Psoas muscle (tissue), 8 donors: ENCODE results near the gene HMGB3. TPM values are rescaled to one million over a fixed set of nuclear protein-coding genes. Genes with fewer than 3 reads are reported as not detected.
"Not testable (repeated sequence)": the region's sequence is repeated elsewhere in the genome, so short reads cannot be mapped to it uniquely, and the experiment has no call there.

Experiments
- ATAC-seq, 4 donors: fragments of 200-7000 bp; cut with Tn5 transposase; one replicate each; pipeline ENCODE4 v1.9.1; 2020; ENCODE audit warnings: moderate library complexity in 3 of 4, mild to moderate bottlenecking in 2 of 4
- DNase-seq, 2 donors: peaks; one replicate each; pipeline ENCODE4 v3.0.0-alpha.2; 2020
- H3K27ac ChIP-seq: fragments of 200-600 bp; one replicate; pipeline ENCODE4 v1.8.0; 2022
- H3K27me3 ChIP-seq, 3 donors: fragments of 200-600 bp in 1 of 3; one replicate each; pipeline versions ENCODE4 v1.6.1 to v1.8.0; 2013 to 2022; ENCODE audit warnings: low read length in 2 of 3, mild to moderate bottlenecking in 2 of 3, moderate library complexity in 1 of 3; ENCODE audit not compliant: insufficient read depth in 3 of 3
- H3K36me3 ChIP-seq, 2 donors: fragments of 200-600 bp in 1 of 2; one replicate each; pipeline versions ENCODE4 v1.6.1 to v1.8.0; 2013 to 2022; ENCODE audit warnings: low read depth in 1 of 2, mild to moderate bottlenecking in 1 of 2, moderate library complexity in 1 of 2; ENCODE audit not compliant: insufficient read depth in 1 of 2
- H3K4me1 ChIP-seq: fragments of 200-600 bp; one replicate; pipeline ENCODE4 v1.8.0; 2022
- H3K4me3 ChIP-seq: fragments of 200-600 bp; one replicate; pipeline ENCODE4 v1.8.0; 2022; ENCODE audit warnings: mild to moderate bottlenecking
- H3K9me3 ChIP-seq: fragments of 200-600 bp; one replicate; pipeline ENCODE4 v1.8.0; 2022
- WGBS, 3 donors: extraction: QIAGEN DNeasy Blood & Tissue Kit; methylation state at CpG; one replicate each; pipeline versions ENCODE4 v1.1.6 to v1.1.7; 2013; 5-methylcytosine and 5-hydroxymethylcytosine counted together
- intact Hi-C, 2 donors: fragments of 100-400 bp; cut with DNase I; formaldehyde crosslinking; loops; one replicate each; pipeline versions ENCODE4 v1.11.0 to v1.14.2; 2022
- polyA plus RNA-seq, 3 donors: library from polyadenylated mRNA; stranded (reverse); fragments of 200-250 nt; gene quantifications; one replicate each; pipeline ENCODE4 v1.2.3, GENCODE V29; 2013
- total RNA-seq, 4 donors: library from RNA; stranded (reverse); fragmentation: NEBNext Ultra II Directional in 2 of 4; extraction: Animal tissue kit (Norgen Biotek cat#: 25700) in 2 of 4; gene quantifications; one replicate each; pipeline versions ENCODE4 v1.2.1 to v1.2.4, GENCODE V29; 2021 to 2023
- TF ChIP-seq, protein P1 (sequence below): fragments of 200-600 bp; IDR thresholded peaks from one replicate; pipeline ENCODE4 v1.8.0; 2022; ENCODE audit warnings: antibody characterized with exemption
- donor health status: healthy with polysubstance abuse.
- donor health status: DM: no; HTN: no; CAD: no; lungs with moderate emphysema.
- donor health status: Bipolar disorder and iron deficiency.
- donor health status: healthy.
- donor health status: DM: yes; HTN: yes; CAD: no.
- donor health status: DM: no; HTN: no; CAD: no.
- donor health status: DM: no; HTN: no; CAD: no.
- donor health status: DM: yes; HTN: yes; CAD: no.

The HMGB3 gene
- total and polyA plus RNA-seq, 7 donors, result 14.1 to 108 (median 36.6) TPM

DNA sequence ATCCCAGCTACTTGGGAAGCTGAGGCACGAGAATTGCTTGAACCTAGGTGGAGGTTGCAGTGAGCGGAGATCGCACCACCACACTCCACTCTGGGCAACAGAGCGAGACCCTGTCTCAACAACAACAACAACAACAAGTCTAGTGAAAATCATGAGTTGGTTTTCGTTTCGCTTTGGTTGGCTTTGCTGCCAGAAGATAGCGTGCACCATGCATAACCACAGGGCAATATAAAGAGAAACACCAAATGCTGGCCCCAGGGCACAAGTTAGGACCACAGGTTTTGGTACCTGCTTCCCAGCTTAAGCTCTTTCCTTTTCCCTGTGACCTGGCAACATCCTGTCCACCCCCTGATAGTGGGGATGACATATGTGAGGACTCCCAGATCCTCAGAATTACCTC is 21.5 kb upstream of the HMGB3 start:
- WGBS, 3 donors, result 80 to 93% (median 91%) methylated on average over 7 of the region's 7 CpGs
- no peak for ATAC-seq

DNA sequence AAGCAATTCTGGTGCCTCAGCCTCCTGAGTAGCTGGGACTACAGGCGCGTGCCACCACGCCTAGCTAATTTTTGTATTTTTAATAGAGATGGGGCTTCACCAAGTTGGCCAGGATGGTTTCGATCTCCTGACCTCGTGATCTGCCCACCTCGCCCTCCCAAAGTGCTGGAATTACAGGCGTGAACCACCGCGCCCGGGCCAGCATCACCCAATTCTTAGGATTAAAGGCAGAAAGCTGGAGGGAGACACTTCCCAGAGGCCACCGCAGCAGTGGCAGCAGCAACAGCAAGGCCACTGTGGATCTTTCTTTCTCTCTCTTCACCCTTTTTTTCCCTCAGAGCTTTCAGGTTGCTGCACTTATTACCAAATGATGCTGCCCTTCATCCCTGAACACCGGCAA is 18.7 kb upstream of the HMGB3 start:
- H3K4me1 ChIP-seq, H3K9me3 ChIP-seq, H3K27me3 ChIP-seq, ATAC-seq, H3K4me3 ChIP-seq, H3K36me3 ChIP-seq, DNase-seq, H3K27ac ChIP-seq, intact Hi-C loops: not testable (repeated sequence)
- WGBS, 3 donors, result 89 to 94% (median 91%) methylated on average over 5 to 12 of the region's 12 CpGs

More for the DNA sequence above, 21.5 kb upstream of the HMGB3 start:
- Histone ChIP-seq H3K27me3 (peaks cover 0 to 4% (median 0%) of the 10 kb centered on the region in 3 donors), H3K4me3 (no peak overlapping the region), H3K4me1 (no peaks in the 10 kb centered on the region), H3K36me3 (no peaks in the 10 kb centered on the region), H3K27ac (no peak overlapping the region), H3K9me3 (no peaks in the 10 kb centered on the region)
- intact Hi-C loops, result no loop called here
- TF ChIP-seq, protein P1, sequence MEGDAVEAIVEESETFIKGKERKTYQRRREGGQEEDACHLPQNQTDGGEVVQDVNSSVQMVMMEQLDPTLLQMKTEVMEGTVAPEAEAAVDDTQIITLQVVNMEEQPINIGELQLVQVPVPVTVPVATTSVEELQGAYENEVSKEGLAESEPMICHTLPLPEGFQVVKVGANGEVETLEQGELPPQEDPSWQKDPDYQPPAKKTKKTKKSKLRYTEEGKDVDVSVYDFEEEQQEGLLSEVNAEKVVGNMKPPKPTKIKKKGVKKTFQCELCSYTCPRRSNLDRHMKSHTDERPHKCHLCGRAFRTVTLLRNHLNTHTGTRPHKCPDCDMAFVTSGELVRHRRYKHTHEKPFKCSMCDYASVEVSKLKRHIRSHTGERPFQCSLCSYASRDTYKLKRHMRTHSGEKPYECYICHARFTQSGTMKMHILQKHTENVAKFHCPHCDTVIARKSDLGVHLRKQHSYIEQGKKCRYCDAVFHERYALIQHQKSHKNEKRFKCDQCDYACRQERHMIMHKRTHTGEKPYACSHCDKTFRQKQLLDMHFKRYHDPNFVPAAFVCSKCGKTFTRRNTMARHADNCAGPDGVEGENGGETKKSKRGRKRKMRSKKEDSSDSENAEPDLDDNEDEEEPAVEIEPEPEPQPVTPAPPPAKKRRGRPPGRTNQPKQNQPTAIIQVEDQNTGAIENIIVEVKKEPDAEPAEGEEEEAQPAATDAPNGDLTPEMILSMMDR, result no peak
- DNase-seq, result no peak

DNA sequence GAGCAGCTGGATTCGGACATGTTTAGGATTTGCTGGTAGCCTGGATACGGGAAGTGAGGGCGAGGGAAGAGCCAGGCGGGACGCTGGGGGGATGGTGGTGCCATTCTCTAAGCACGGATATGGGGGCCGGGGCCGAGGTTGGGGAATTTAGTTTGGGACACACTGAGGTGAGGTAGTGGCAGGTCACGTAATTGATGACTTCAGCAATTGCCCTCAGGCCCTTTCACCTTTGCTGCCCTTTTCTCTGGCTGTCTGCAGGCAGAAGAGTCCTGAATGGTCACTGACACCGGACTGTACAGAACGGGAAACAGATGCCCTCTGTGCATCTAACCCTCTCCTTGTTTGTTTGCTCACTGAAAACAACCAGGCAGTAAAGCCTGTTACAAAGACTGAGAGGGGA is 16.9 kb upstream of the HMGB3 start:
- Histone ChIP-seq H3K27me3 (peaks cover 0 to 4% (median 0%) of the 10 kb centered on the region in 3 donors), H3K9me3 (no peaks in the 10 kb centered on the region), H3K4me1 (no peaks in the 10 kb centered on the region), H3K27ac (no peak overlapping the region), H3K4me3 (no peak overlapping the region), H3K36me3 (no peaks in the 10 kb centered on the region)
- ATAC-seq (no peak), DNase-seq (no peak)
- WGBS, 3 donors, result 35 to 43% (median 37%) methylated on average over 9 to 11 of the region's 11 CpGs
- TF ChIP-seq, protein P1, result no peak
- intact Hi-C loops, result no loop called here

DNA sequence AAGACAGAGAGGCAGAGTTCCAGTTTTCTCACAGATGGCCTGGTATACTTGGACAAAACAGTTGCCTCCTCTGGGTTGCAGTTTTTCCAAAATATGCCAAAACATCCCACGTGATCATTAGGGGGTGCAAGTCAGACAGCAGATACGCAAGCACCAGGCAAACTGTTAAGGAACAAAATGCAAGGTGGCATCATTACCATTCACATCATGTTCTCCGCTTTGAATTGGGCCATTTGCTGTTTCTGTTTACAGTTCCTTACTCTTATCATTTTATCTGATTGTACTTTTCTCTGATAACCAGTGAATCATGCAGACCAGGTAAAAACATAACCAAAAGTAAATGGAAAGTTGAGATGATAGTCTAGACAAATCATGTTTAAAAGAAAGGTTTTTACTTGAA is 16.4 kb upstream of the HMGB3 start:
- TF ChIP-seq, protein P1, result no peak
- WGBS, 3 donors, result 56 to 69% (median 60%) methylated on average over 3 of the region's 3 CpGs
- Histone ChIP-seq H3K4me3 (no peak overlapping the region), H3K4me1 (no peaks in the 10 kb centered on the region), H3K9me3 (no peaks in the 10 kb centered on the region), H3K36me3 (no peaks in the 10 kb centered on the region), H3K27me3 (peaks cover 0 to 4% (median 0%) of the 10 kb centered on the region in 3 donors), H3K27ac (no peak overlapping the region)
- ATAC-seq, result no peak
- no peak for DNase-seq
- intact Hi-C loops, result no loop called here

DNA sequence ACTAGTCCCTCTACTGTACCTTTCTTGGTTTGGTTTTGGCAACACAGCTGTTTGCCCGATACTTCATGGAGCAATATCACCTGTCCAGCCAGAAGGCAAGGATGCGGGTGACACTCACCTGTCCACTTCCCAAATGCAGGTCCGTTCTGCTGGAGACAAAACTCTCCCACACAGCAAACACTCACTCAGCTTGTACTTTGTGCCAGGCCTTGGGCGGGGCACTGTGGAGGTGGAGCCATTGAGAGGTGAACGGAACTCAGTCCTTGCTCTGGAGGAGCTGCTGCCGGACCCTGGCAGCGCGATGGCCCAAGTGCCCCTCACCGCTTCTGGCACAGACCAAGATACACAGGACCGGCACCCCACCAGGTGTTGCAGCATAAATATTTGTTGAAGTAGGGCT is 15.3 kb upstream of the HMGB3 start:
- ATAC-seq, result no peak
- DNase-seq, result no peak
- WGBS, 3 donors, result 84 to 93% (median 91%) methylated on average over 10 of the region's 10 CpGs

More for the DNA sequence above, 15.3 kb upstream of the HMGB3 start:
- no peak overlapping the region for H3K27ac ChIP-seq
- H3K9me3 ChIP-seq, result no peaks in the 10 kb centered on the region
- H3K4me3 ChIP-seq, result no peak overlapping the region
- TF ChIP-seq, protein P1, result no peak
- H3K36me3 ChIP-seq, result no peaks in the 10 kb centered on the region
- peaks cover 0 to 4% (median 0%) of the 10 kb centered on the region in 3 donors for H3K27me3 ChIP-seq
- H3K4me1 ChIP-seq, result no peaks in the 10 kb centered on the region
- intact Hi-C loops, result no loop called here
